ENCODE measurements around the gene LIF.

The LIF gene

GRCh38 chr22:30284172-30284571 lies 37.6 kb upstream of the LIF start:
- DNase-seq, result no peak

GRCh38 chr22:30283342-30283741 lies 36.8 kb upstream of the LIF start:
- DNase-seq, result no peak

GRCh38 chr22:30282616-30283046 lies 36.1 kb upstream of the LIF start:
- no peak for DNase-seq

- no peak for DNase-seq
Observed at GRCh38 chr22:30280505-30280904, 33.9 kb upstream of the LIF start.

- DNase-seq, result no peak
Observed at GRCh38 chr22:30279932-30280331, 33.4 kb upstream of the LIF start.

- DNase-seq, result no peak
Observed at GRCh38 chr22:30279046-30279788, 32.7 kb upstream of the LIF start.

GRCh38 chr22:30277547-30278344 lies 31.2 kb upstream of the LIF start:
- DNase-seq, result no peak

GRCh38 chr22:30276039-30276438 lies 29.5 kb upstream of the LIF start:
- no peak for DNase-seq

GRCh38 chr22:30275625-30276024 lies 29.1 kb upstream of the LIF start:
- no peak for DNase-seq

- DNase-seq, result no peak
Observed at GRCh38 chr22:30274437-30274812, 27.9 kb upstream of the LIF start.

GRCh38 chr22:30273711-30274436 lies 27.3 kb upstream of the LIF start:
- DNase-seq, result no peak

- no peak for DNase-seq
Observed at GRCh38 chr22:30272781-30273601, 26.4 kb upstream of the LIF start.

- DNase-seq, result no peak
Observed at GRCh38 chr22:30270832-30271231, 24.3 kb upstream of the LIF start.

GRCh38 chr22:30268331-30268730 lies 21.8 kb upstream of the LIF start:
- no peak for DNase-seq

- no peak for DNase-seq
Observed at GRCh38 chr22:30267382-30268302, 21.1 kb upstream of the LIF start.

- DNase-seq, result no peak
Observed at GRCh38 chr22:30266445-30267381, 20.2 kb upstream of the LIF start, which contains the start of gene OSM. Gene OSM (minus strand): TSS chr22:30266851. CDS start chr22:30266799, 52 bp downstream.

- DNase-seq, result no peak
Observed at GRCh38 chr22:30265823-30266444, 19.4 kb upstream of the LIF start.

GRCh38 chr22:30265131-30265720 lies 18.7 kb upstream of the LIF start:
- no peak for DNase-seq

GRCh38 chr22:30263883-30264282 lies 17.3 kb upstream of the LIF start:
- no peak for DNase-seq

Measured in NCI-H526 (cell line).